BLaER1 treated with 17β-estradiol and CSF1 and Interleukin-3, amounts not matched to agents 10 nM and 100 nM (cell line): Measurements from ENCODE around the gene UGT1A6.
"Not testable (repeated sequence)": the region's sequence is repeated elsewhere in the genome, so short reads cannot be mapped to it uniquely, and the experiment has no call there.

Experiments used
- H3K27ac ChIP-seq, 11 experiments: shearing (Covaris generic); formaldehyde crosslinking; 2 replicates each; pipeline ENCODE4 v1.8.1; 2022
- H3K27me3 ChIP-seq, 11 experiments: shearing (Covaris generic); formaldehyde crosslinking; 2 replicates each; pipeline ENCODE4 v1.8.1; 2022
- H3K36me3 ChIP-seq, 11 experiments: shearing (Covaris generic); formaldehyde crosslinking; 2 replicates each; pipeline ENCODE4 v1.8.1; 2022
- H3K4me1 ChIP-seq, 10 experiments: shearing (Covaris generic); formaldehyde crosslinking; 2 replicates each; pipeline ENCODE4 v1.8.1; 2022
- H3K4me2 ChIP-seq, 11 experiments: shearing (Covaris generic); formaldehyde crosslinking; 2 replicates each; pipeline ENCODE4 v1.8.1; 2022
- H3K4me3 ChIP-seq, 10 experiments: shearing (Covaris generic); formaldehyde crosslinking; 2 replicates each; pipeline ENCODE4 v1.8.1; 2022
- H3K9ac ChIP-seq, 11 experiments: shearing (Covaris generic); formaldehyde crosslinking; 2 replicates each; pipeline ENCODE4 v1.8.1; 2022
- H3K9me3 ChIP-seq, 11 experiments: shearing (Covaris generic); formaldehyde crosslinking; replicated peaks in 1 of 11; 2 replicates each; pipeline ENCODE4 v1.8.1; 2022
- H4K20me1 ChIP-seq, 11 experiments: shearing (Covaris generic); formaldehyde crosslinking; 2 replicates each; pipeline ENCODE4 v1.8.1; 2022
- Cebpa-rat ChIP-seq, 11 experiments: shearing (Covaris generic); IDR thresholded peaks; 2 replicates each; pipeline ENCODE4 v1.8.1; 2022

The UGT1A6 gene

DNA sequence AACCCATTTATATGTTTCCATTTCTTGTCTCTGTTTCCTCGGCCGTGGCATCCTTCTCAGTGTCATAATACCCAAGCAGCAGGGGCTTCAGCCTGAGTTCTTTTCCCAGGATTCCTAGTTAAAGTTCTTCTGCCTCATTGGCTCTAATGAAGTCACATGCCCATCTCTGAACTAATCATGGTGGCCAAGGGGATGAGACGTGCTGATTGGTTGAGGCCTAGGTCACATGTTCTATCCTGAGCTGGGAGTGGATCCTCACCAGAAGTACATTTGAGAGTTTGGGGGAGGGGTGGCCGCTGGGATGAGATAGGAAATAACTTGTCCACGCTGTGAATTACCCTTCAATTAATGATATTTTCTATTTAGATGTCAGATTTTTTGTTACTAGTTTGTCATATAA, 16.3 kb downstream of the UGT1A6 start:
- no peaks in the 10 kb centered on the region for H3K4me1 ChIP-seq
- no peak overlapping the region for H3K4me2 ChIP-seq
- no peak overlapping the region for H3K9ac ChIP-seq
- no peak overlapping the region for H3K27ac ChIP-seq
- H3K36me3 ChIP-seq, result no peaks in the 10 kb centered on the region
- H3K9me3 ChIP-seq, result peaks cover 0 to 3% (median 1%) of the 10 kb centered on the region in 11 experiments; a peak in 7 of 22 replicates
- no peak for TF ChIP-seq Cebpa-rat (IDR thresholded peaks at IDR 0.05)
- H3K27me3 ChIP-seq, result no peaks in the 10 kb centered on the region
- H3K4me3 ChIP-seq, result no peak overlapping the region
- H4K20me1 ChIP-seq, result no peaks in the 10 kb centered on the region

DNA sequence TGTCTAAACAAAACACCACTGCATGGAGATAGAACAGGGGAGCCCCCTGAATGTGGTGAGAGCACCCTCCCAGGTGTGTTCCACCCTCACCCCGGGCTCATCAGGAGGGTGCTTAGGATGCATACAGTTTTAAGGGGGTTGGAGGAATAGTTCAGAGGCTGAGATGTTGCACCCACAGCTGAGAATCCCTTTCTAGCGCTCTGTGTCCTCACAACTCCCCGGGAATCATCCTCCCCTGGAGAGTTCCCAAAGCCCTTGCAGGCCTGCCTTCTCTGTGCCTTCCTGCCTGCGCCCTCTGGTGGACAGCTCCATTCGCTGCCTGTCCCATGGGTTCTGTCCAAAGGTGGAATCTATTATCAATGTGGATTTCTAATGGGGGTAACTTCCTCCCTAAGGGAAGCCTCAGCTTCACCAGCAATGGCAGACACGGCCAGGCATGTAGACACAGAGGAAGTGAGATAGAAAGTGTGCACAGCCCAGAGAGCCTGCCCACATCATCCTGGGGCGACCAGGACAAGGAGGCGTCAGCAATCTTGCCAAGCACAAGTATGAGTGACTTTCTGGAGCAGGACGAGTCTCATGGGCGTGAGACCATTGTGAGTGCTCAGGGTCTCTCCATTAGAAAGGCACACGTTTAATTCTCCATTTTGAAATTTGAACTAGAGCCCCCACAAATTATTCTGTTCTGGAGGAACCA, 18.8 kb downstream of the UGT1A6 start:
- Histone ChIP-seq H3K4me3 (no peak overlapping the region), H3K27me3 (no peaks in the 10 kb centered on the region), H3K9ac (no peak overlapping the region), H3K4me1 (no peaks in the 10 kb centered on the region), H3K27ac (no peak overlapping the region), H3K9me3 (no peaks in the 10 kb centered on the region), H3K36me3 (no peaks in the 10 kb centered on the region), H3K4me2 (no peak overlapping the region), H4K20me1 (no peaks in the 10 kb centered on the region)
- TF ChIP-seq Cebpa-rat (IDR thresholded peaks at IDR 0.05), result no peak

DNA sequence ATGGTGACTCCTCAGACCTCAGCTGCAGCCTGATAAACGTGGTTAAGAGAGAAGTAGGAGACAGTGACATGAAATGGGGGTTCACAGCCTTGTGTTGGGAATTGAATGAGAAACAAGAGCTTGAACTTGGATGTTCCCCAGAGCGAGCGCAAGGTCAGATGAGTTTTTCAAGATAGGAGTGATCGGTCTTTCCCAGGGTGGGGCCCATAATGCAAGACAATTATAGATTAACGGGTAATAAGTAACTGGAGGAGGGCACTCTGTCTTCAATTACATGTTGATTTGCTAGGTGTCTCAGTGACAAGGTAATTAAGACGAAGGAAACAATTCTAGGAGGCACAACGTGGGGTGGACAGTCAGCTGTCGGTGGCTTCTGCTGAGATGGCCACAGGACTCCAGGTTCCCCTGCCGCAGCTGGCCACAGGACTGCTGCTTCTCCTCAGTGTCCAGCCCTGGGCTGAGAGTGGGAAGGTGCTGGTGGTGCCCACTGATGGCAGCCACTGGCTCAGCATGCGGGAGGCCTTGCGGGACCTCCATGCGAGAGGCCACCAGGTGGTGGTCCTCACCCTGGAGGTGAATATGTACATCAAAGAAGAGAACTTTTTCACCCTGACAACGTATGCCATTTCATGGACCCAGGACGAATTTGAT, 20.0 kb downstream of the UGT1A6 start, which contains the start of gene UGT1A5:
Gene UGT1A5 (plus strand): TSS at position 297 of the 651 bp plus-strand sequence. CDS start 85 bp downstream, at position 382.
- H3K27me3 ChIP-seq, result no peaks in the 10 kb centered on the region
- H3K9me3 ChIP-seq, result no peaks in the 10 kb centered on the region
- H4K20me1 ChIP-seq, result no peaks in the 10 kb centered on the region
- H3K4me1 ChIP-seq, result no peaks in the 10 kb centered on the region
- no peak within 1 kb of the TSS for H3K4me3 ChIP-seq
- no peaks in the 10 kb centered on the region for H3K36me3 ChIP-seq
- no peak within 1 kb of the TSS for H3K4me2 ChIP-seq
- no peak within 1 kb of the TSS for H3K27ac ChIP-seq
- H3K9ac ChIP-seq, result no peak within 1 kb of the TSS
- no peak for TF ChIP-seq Cebpa-rat (IDR thresholded peaks at IDR 0.05)

DNA sequence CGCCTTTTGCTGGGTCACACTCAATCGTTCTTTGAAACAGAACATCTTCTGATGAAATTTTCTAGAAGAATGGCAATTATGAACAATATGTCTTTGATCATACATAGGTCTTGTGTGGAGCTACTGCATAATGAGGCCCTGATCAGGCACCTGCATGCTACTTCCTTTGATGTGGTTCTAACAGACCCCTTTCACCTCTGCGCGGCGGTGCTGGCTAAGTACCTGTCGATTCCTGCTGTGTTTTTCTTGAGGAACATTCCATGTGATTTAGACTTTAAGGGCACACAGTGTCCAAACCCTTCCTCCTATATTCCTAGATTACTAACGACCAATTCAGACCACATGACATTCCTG, 20.5 kb downstream of the UGT1A6 start:
- Histone ChIP-seq H3K4me2 (no peak overlapping the region), H3K27ac (no peak overlapping the region), H3K9me3 (no peaks in the 10 kb centered on the region), H3K9ac (no peak overlapping the region), H3K36me3 (no peaks in the 10 kb centered on the region), H3K4me3 (no peak overlapping the region), H4K20me1 (no peaks in the 10 kb centered on the region), H3K4me1 (no peaks in the 10 kb centered on the region), H3K27me3 (no peaks in the 10 kb centered on the region)
- no peak for TF ChIP-seq Cebpa-rat (IDR thresholded peaks at IDR 0.05)

DNA sequence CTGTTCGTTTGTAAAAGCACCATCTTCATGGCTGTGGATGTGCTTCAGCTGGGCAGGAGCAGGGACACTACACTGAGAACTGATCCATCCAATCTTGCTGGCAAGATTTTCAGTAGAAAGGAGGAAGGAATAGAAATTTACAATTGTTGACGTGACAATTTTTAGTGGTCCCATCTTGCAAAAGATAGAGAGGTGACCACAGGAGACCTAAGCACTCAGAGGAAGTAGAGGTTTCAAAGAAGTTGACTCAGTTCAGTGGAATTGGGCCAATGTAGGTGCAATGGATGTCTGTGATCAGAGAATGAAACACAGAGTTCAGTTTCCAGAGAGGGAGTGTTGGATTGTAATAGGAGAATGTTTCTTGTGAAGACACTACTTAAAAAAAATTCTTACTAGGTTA, 21.4 kb downstream of the UGT1A6 start:
- Histone ChIP-seq H3K4me3 (no peak overlapping the region), H3K9me3 (no peaks in the 10 kb centered on the region), H3K27ac (no peak overlapping the region), H4K20me1 (no peaks in the 10 kb centered on the region), H3K4me1 (no peaks in the 10 kb centered on the region), H3K9ac (no peak overlapping the region), H3K36me3 (no peaks in the 10 kb centered on the region), H3K4me2 (no peak overlapping the region), H3K27me3 (no peaks in the 10 kb centered on the region)
- TF ChIP-seq Cebpa-rat (IDR thresholded peaks at IDR 0.05), result no peak

DNA sequence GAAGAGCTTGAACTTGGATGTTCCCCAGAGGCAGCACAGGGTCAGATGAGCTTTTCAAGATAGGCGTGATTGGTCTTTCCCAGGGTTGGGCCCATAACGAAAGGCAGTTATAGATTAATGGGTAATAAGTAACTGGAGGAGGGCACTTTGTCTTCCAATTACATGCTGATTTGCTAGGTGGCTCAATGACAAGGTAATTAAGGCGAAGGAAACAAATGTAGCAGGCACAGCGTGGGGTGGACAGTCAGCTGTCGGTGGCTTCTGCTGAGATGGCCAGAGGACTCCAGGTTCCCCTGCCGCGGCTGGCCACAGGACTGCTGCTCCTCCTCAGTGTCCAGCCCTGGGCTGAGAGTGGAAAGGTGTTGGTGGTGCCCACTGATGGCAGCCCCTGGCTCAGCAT, 25.9 kb downstream of the UGT1A6 start, which contains the start of gene UGT1A4:
Gene UGT1A4 (plus strand): TSS at position 185 of the 400 bp plus-strand sequence. CDS start 85 bp downstream, at position 270.
- Histone ChIP-seq H3K27ac (no peak within 1 kb of the TSS), H3K4me1 (no peaks in the 10 kb centered on the region), H3K4me3 (no peak within 1 kb of the TSS), H3K36me3 (no peaks in the 10 kb centered on the region), H3K4me2 (no peak within 1 kb of the TSS), H4K20me1 (no peaks in the 10 kb centered on the region), H3K9me3 (peaks cover 0 to 5% (median 0%) of the 10 kb centered on the region in 11 experiments; a peak in 1 of 22 replicates), H3K9ac (no peak within 1 kb of the TSS), H3K27me3 (no peaks in the 10 kb centered on the region)
- no peak for TF ChIP-seq Cebpa-rat (IDR thresholded peaks at IDR 0.05)

DNA sequence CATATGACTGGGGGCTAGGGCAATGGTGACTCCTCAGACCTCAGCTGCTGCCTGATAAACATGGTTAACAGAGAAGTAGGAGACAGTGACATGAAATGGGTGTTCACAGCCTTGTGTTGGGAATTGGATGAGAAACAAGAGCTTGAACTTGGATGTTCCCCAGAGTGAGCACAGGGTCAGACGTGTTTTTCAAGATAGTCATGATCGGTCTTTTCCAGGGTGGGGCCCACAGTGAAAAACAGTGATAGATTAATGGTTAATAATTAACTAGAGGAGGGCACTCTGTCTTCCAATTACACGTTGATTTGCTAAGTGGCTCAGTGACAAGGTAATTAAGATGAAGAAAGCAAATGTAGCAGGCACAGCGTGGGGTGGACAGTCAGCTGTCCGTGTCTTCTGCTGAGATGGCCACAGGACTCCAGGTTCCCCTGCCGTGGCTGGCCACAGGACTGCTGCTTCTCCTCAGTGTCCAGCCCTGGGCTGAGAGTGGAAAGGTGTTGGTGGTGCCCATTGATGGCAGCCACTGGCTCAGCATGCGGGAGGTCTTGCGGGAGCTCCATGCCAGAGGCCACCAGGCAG, 36.1 kb downstream of the UGT1A6 start, which contains the start of gene UGT1A3:
Gene UGT1A3 (plus strand): TSS at position 320 of the 579 bp plus-strand sequence. CDS start 85 bp downstream, at position 405.
- H4K20me1 ChIP-seq, result no peaks in the 10 kb centered on the region
- no peak within 1 kb of the TSS for H3K27ac ChIP-seq
- H3K4me2 ChIP-seq, result no peak within 1 kb of the TSS
- no peak for TF ChIP-seq Cebpa-rat (IDR thresholded peaks at IDR 0.05)
- H3K36me3 ChIP-seq, result no peaks in the 10 kb centered on the region
- peaks cover 0 to 4% (median 0%) of the 10 kb centered on the region in 11 experiments; a peak in 2 of 22 replicates for H3K9me3 ChIP-seq
- H3K27me3 ChIP-seq, result no peaks in the 10 kb centered on the region
- no peak within 1 kb of the TSS for H3K9ac ChIP-seq
- H3K4me3 ChIP-seq, result no peak within 1 kb of the TSS
- no peaks in the 10 kb centered on the region for H3K4me1 ChIP-seq

DNA sequence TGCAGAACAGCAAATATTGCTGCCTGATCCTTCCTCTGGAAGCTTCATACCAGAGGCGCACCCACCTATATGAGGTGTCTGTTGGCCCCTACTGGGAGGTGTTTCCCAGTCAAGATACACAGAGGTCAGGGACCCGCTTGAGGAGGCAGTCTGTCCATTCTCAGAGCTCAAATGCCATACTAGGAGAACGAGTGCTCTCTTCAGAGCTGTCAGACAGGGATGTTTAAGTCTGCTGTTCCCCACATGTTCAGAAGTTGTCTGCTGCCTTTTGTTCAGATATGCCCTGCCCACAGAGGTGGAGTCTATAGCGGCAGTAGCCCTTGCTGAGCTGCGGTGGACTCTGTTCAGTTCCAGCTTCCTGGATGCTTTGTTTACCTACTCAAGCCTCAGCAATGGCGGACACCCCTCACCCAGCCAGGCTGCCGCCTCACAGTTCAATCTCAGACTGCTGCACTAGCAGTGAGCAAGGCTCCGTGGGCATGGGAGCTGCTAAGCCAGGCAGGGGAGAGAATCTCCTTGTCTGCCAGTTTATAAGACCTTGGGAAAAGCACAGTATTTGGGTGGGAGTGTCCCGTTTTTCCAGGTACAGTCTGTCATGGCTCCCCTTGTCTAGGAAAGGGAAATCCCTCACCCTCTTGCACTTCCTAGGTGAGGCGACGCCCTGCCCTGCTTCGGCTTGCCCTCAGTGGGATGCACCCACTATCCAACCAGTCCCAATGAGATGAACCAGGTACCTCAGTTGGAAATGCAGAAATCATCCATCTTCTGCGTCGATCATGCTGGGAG, 44.4 kb downstream of the UGT1A6 start:
- H3K4me1 ChIP-seq, H4K20me1 ChIP-seq, H3K4me2 ChIP-seq, H3K4me3 ChIP-seq, H3K27me3 ChIP-seq, H3K27ac ChIP-seq, H3K36me3 ChIP-seq, H3K9ac ChIP-seq: not testable (repeated sequence)
- H3K9me3 ChIP-seq, result peaks cover 0 to 14% (median 0%) of the 10 kb centered on the region in 11 experiments; a peak in 5 of 22 replicates

DNA sequence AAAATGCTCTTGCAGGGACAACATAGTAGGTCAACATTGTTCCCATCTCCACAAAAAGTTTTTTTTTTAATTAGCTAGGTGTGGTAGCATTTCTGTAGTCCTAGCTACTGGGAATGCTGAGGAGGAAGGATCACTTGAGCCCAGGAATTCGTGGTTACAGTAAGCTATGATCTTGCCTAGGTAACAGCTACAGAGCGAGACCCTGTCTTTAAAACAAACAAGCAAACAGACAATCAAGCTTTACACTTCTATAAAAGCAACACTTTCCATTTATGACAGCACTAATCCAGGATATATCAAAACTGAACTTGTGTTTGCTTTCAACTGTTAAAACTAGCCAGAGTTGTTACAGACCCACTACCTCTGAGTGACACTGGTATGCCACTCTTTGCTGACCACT, 48.2 kb downstream of the UGT1A6 start:
- Histone ChIP-seq H3K4me2 (no peak overlapping the region), H4K20me1 (no peaks in the 10 kb centered on the region), H3K9ac (no peak overlapping the region), H3K9me3 (peaks cover 0 to 14% (median 5%) of the 10 kb centered on the region in 11 experiments; a peak in 7 of 22 replicates), H3K27ac (no peak overlapping the region), H3K4me1 (no peaks in the 10 kb centered on the region), H3K36me3 (no peaks in the 10 kb centered on the region), H3K27me3 (no peaks in the 10 kb centered on the region), H3K4me3 (no peak overlapping the region)
- TF ChIP-seq Cebpa-rat (IDR thresholded peaks at IDR 0.05), result no peak
